CD4-positive, alpha-beta memory T cell (primary cell): ENCODE data around the gene HNRNPH3. TPM values are rescaled to one million over a fixed set of nuclear protein-coding genes. Genes with fewer than 3 reads are reported as not detected.
"Not testable (repeated sequence)": the region's sequence is repeated elsewhere in the genome, so short reads cannot be mapped to it uniquely, and the experiment has no call there.

Experiments used
- CTCF ChIA-PET: fragments of 350-600 bp; sonication (Branson Sonifier 250); formaldehyde crosslinking; loops from one replicate; lab custom pipeline; 2021; ENCODE audit warnings: inconsistent platforms; ENCODE audit not compliant: partially characterized antibody; lab: Charles Lee
- POLR2A ChIA-PET: fragments of 350-600 bp; sonication (Branson Sonifier 250); formaldehyde crosslinking; loops from one replicate; lab custom pipeline; 2021; ENCODE audit not compliant: partially characterized antibody; lab: Charles Lee
- DNase-seq, 5 donors: peaks; one replicate each; pipeline versions ENCODE4 v3.0.0 to v3.0.0-alpha.2; 2020 to 2022; ENCODE audit warnings: mixed read lengths in 1 of 5
- H3K27ac ChIP-seq: one replicate; pipeline ENCODE4 v1.7.0; 2013; ENCODE audit warnings: low read depth, low read length
- H3K27me3 ChIP-seq: 2 replicates; pipeline ENCODE4 v1.7.0; 2013; ENCODE audit warnings: mild to moderate bottlenecking, low read length, moderate library complexity; ENCODE audit not compliant: insufficient read depth
- H3K36me3 ChIP-seq: 2 replicates; pipeline ENCODE4 v1.7.0; 2013; ENCODE audit warnings: mild to moderate bottlenecking, low read length, moderate library complexity; ENCODE audit not compliant: insufficient read depth
- H3K4me1 ChIP-seq: 2 replicates; pipeline ENCODE4 v1.7.0; 2013; ENCODE audit warnings: mild to moderate bottlenecking, low read length, moderate library complexity; ENCODE audit not compliant: insufficient read depth
- H3K4me3 ChIP-seq, 2 donors: one replicate each; pipeline ENCODE4 v1.7.0; 2013; ENCODE audit warnings: low read length in 2 of 2, mild to moderate bottlenecking in 1 of 2
- H3K9me3 ChIP-seq, 2 donors: one replicate each; pipeline ENCODE4 v1.7.0; 2013; ENCODE audit warnings: low read length in 2 of 2, control low read depth in 1 of 2; ENCODE audit not compliant: control insufficient read depth in 1 of 2
- H3K27ac Mint-ChIP-seq, 7 donors: one replicate each; pipeline ENCODE4 v1.8.0; 2020 to 2021; ENCODE audit warnings: mixed read lengths in 7 of 7, mild to moderate bottlenecking in 6 of 7, inconsistent platforms in 3 of 7, moderate library complexity in 3 of 7
- H3K27me3 Mint-ChIP-seq, 2 donors: one replicate each; pipeline ENCODE4 v1.8.0; 2020 to 2021; ENCODE audit warnings: mixed read lengths in 2 of 2
- H3K36me3 Mint-ChIP-seq, 2 donors: one replicate each; pipeline ENCODE4 v1.8.0; 2020 to 2021; ENCODE audit warnings: mixed read lengths in 2 of 2, inconsistent platforms in 1 of 2, mild to moderate bottlenecking in 1 of 2
- H3K4me1 Mint-ChIP-seq, 4 donors: one replicate each; pipeline ENCODE4 v1.8.0; 2020 to 2021; ENCODE audit warnings: mixed read lengths in 4 of 4, mild to moderate bottlenecking in 1 of 4
- H3K4me3 Mint-ChIP-seq, 8 donors: one replicate each; pipeline ENCODE4 v1.8.0; 2020 to 2021; ENCODE audit warnings: mixed read lengths in 8 of 8, mild to moderate bottlenecking in 7 of 8, moderate library complexity in 6 of 8, inconsistent platforms in 3 of 8
- H3K9me3 Mint-ChIP-seq, 8 donors: one replicate each; pipeline ENCODE4 v1.8.0; 2020 to 2021; ENCODE audit warnings: mixed read lengths in 8 of 8, mild to moderate bottlenecking in 5 of 8, inconsistent platforms in 3 of 8, moderate library complexity in 1 of 8
- intact Hi-C: fragments of 100-400 bp; cut with micrococcal nuclease; formaldehyde crosslinking; loops from one replicate; pipeline ENCODE4 v1.15.1; 2023
- polyA plus RNA-seq, 2 donors: library from polyadenylated mRNA; unstranded; fragments of 300-500 nt; fragmentation: Illumina TruSeq; gene quantifications; one replicate each; pipeline ENCODE4 v1.2.3, GENCODE V29; 2021
- total RNA-seq, 2 experiments: library from RNA; stranded (reverse); gene quantifications; one replicate each; pipeline ENCODE4 v1.2.3, GENCODE V29; 2021

HNRNPH3 gene
- total and polyA plus RNA-seq, 4 experiments from 2014 or later: 121 to 176 (median 153) TPM

DNA sequence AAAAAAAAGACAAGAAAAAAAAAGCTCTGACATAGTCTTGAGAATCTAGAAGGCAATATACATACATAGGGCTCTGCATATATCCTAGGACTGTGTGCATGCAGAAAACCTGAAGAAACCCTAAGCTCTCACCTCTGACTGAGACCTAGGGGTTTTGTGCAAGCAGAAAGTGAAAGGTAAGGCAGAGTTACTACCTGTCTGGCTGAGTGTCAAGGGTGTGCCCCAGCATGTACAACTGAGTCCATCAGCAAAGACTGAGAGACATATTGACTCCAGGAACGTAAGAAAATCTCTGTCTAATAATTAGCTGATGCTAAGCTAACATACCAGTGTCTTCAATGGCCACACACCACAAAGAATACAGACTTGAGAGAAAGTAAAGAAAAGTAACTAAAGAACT is 16.3 kb upstream of the HNRNPH3 start:
- intact Hi-C loops: no loop called here
- Mint-ChIP-seq H3K27me3 (no peaks in the 10 kb centered on the region), H3K27ac (no peak overlapping the region), H3K36me3 (peaks cover 0 to 4% of the 10 kb centered on the region in 2 donors), H3K4me1 (peaks cover 4 to 7% (median 5%) of the 10 kb centered on the region in 4 donors), H3K9me3 (peaks cover 0 to 24% (median 19%) of the 10 kb centered on the region in 8 donors), H3K4me3 (no peak overlapping the region)
- peaks cover 0 to 9% of the 10 kb centered on the region in 2 donors for H3K9me3 ChIP-seq
- H3K4me1 ChIP-seq: peaks cover 7% of the 10 kb centered on the region
- H3K36me3 ChIP-seq: no peaks in the 10 kb centered on the region
- no peak for DNase-seq
- no peaks in the 10 kb centered on the region for H3K27me3 ChIP-seq
- no peak overlapping the region for H3K27ac ChIP-seq
- no peak overlapping the region for H3K4me3 ChIP-seq
- CTCF ChIA-PET: interaction anchor here (0.9 to 2.5 kb wide), 3 partner anchors 9 to 33 kb away, joined by 3 to 9 read pairs (median 8); no protein-coding TSS in a partner anchor
- POLR2A ChIA-PET: interaction anchor here (2.0 kb wide), 1 partner anchor 17 kb away, joined by 9 read pairs; the partner anchor contains the start of genes HNRNPH3 and PBLD

DNA sequence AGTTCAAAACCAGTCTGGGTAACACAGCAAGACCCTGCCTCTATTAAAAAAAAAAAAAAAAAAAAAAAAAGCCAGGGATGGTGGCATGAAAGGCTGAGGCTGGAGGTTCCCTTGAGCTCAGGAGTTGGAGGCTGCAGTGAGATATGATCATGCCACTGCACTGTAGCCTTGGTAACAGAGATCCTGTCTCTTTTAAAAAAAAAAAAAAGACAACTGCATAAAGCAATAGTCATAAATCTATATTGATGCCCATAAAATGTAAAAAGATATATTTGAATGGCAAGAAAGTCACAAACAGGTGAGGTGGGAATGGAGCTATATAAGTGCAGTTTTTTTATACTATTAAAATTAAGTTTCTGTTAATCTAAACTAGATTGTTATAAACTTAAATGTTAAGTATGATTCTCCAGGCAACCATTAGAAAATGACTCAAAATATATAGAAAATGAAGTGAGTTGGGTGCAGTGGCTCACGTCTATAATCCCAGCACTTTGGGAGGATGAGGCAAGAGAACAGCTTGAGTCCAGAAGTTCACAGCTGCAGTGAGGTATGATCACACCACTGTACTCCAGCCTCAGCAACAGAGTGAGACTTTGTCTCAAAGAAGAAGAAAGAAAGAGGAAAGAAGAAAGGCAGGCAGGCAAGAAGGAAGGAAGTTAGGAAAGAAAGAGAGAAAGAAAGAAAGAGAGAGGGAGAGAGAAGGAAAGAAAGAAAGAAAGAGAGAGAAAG is 13.4 kb upstream of the HNRNPH3 start:
- no peak overlapping the region for H3K4me3 ChIP-seq
- no peak overlapping the region for H3K27ac ChIP-seq
- Mint-ChIP-seq H3K9me3 (peaks cover 0 to 24% (median 19%) of the 10 kb centered on the region in 8 donors), H3K4me3 (no peak overlapping the region), H3K4me1 (peaks cover 4 to 7% (median 5%) of the 10 kb centered on the region in 4 donors), H3K27me3 (no peaks in the 10 kb centered on the region), H3K27ac (no peak overlapping the region), H3K36me3 (peaks cover 0 to 4% of the 10 kb centered on the region in 2 donors)
- intact Hi-C loops: no loop called here
- H3K36me3 ChIP-seq: no peaks in the 10 kb centered on the region
- ChIA-PET POLR2A (no interaction called here), CTCF (no interaction called here)
- H3K4me1 ChIP-seq: peaks cover 7% of the 10 kb centered on the region
- H3K27me3 ChIP-seq: no peaks in the 10 kb centered on the region
- no peak for DNase-seq
- H3K9me3 ChIP-seq: peaks cover 0 to 9% of the 10 kb centered on the region in 2 donors

GRCh38 chr10:68324396-68324795 is 7.5 kb upstream of the HNRNPH3 start:
- H3K4me1 Mint-ChIP-seq, H3K36me3 Mint-ChIP-seq, H3K27ac Mint-ChIP-seq, H3K27ac ChIP-seq, H3K4me3 Mint-ChIP-seq, H3K9me3 ChIP-seq, H3K4me3 ChIP-seq, H3K4me1 ChIP-seq, DNase-seq, intact Hi-C loops, POLR2A ChIA-PET, H3K27me3 Mint-ChIP-seq, H3K9me3 Mint-ChIP-seq, H3K36me3 ChIP-seq, CTCF ChIA-PET, H3K27me3 ChIP-seq: not testable (repeated sequence)

DNA sequence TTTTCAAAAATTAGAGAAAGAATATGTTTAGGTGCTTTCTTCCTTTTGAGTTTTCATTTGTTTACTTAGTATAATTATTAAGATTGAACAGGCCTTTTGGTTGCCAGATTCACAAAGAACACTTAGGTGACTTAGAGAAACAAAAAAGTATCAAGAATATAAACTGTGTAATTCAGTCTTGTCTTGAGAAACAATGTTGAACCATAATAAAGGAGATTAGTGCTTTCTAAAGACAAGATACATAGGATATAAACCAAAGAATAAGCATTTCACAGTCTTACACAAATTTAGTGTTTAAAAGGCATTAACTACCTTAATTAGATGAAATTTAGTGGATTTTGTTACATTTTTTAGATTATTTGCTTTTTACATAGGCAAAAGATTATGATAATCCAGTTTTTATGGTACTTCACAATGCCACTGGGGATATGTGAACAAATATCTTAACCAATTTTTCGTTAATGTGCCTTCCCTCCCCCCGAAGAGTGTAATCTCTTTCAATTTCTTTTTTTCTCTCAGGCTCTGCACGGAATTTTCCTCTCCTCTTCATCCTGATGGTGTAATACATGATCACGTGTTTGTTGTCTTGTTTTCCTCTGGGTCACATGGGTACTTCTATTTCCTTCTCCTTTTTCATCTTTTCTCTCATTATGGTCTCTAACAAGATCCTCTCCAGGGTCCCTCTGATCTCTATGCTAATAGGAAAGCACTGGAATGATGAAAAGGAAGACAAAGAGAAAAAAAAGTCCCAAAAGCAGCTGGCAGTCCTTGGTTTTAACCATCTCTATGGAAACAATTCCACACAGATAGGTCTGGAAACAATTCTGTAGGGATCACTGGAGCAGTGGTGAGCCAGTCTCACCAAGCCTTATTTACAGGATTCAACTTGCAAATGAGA is 3.7 kb upstream of the HNRNPH3 start:
- CTCF ChIA-PET: interaction anchor here (2.9 kb wide), 1 partner anchor 20 kb away, joined by 8 read pairs; no protein-coding TSS in a partner anchor

GRCh38 chr10:68329506-68329861 is 2.4 kb upstream of the HNRNPH3 start:
- peaks cover 24% of the 10 kb centered on the region for H3K4me1 ChIP-seq
- Mint-ChIP-seq H3K9me3 (peaks cover 0 to 6% (median 0%) of the 10 kb centered on the region in 8 donors), H3K27me3 (no peaks in the 10 kb centered on the region), H3K4me3 (peak overlapping the region in 4 of 8 donors; percentile 7 to 39 (median 15)), H3K27ac (peak overlapping the region in 2 of 7 donors; percentile 39 to 99), H3K36me3 (peaks cover 3 to 21% of the 10 kb centered on the region in 2 donors), H3K4me1 (peaks cover 16 to 49% (median 21%) of the 10 kb centered on the region in 4 donors)
- no peak for DNase-seq
- H3K4me3 ChIP-seq: no peak overlapping the region
- H3K36me3 ChIP-seq: no peaks in the 10 kb centered on the region
- H3K27ac ChIP-seq: no peak overlapping the region
- H3K9me3 ChIP-seq: no peaks in the 10 kb centered on the region
- no peaks in the 10 kb centered on the region for H3K27me3 ChIP-seq
- ChIA-PET CTCF (interaction anchor here (1.2 to 2.9 kb wide), 3 partner anchors 19 to 80 kb away, joined by 3 to 8 read pairs (median 4); no protein-coding TSS in a partner anchor), POLR2A (interaction anchor here (0.9 to 1.6 kb wide), 2 partner anchors 444 to 565 kb away, joined by 3 read pairs; no protein-coding TSS in a partner anchor)
- intact Hi-C loops: no loop called here

More for the DNA sequence above, 3.7 kb upstream of the HNRNPH3 start:
- POLR2A ChIA-PET: no interaction called here
- intact Hi-C loops: no loop called here
- Histone ChIP-seq H3K27ac (no peak overlapping the region), H3K27me3 (no peaks in the 10 kb centered on the region), H3K9me3 (no peaks in the 10 kb centered on the region), H3K4me1 (peaks cover 12% of the 10 kb centered on the region), H3K4me3 (no peak overlapping the region), H3K36me3 (no peaks in the 10 kb centered on the region)
- DNase-seq: no peak
- Mint-ChIP-seq H3K27me3 (no peaks in the 10 kb centered on the region), H3K27ac (peak overlapping the region in 3 of 7 donors; percentile 10 to 36 (median 17)), H3K36me3 (peaks cover 3 to 18% of the 10 kb centered on the region in 2 donors), H3K4me1 (peaks cover 10 to 35% (median 19%) of the 10 kb centered on the region in 4 donors), H3K4me3 (peak overlapping the region in 2 of 8 donors; percentile 14 to 49), H3K9me3 (peaks cover 0 to 6% (median 0%) of the 10 kb centered on the region in 8 donors)

GRCh38 chr10:68330852-68331454 is 911 bp upstream of the HNRNPH3 start:
- Mint-ChIP-seq H3K4me3 (peak overlapping the region; percentile 99 to 100 (median 100)), H3K27me3 (no peaks in the 10 kb centered on the region), H3K36me3 (peaks cover 3 to 29% of the 10 kb centered on the region in 2 donors), H3K9me3 (peaks cover 0 to 6% (median 0%) of the 10 kb centered on the region in 8 donors), H3K27ac (peak overlapping the region; percentile 99 to 100 (median 100)), H3K4me1 (peaks cover 24 to 63% (median 34%) of the 10 kb centered on the region in 4 donors)
- peak overlapping the region; percentile 87 to 95 for H3K4me3 ChIP-seq
- CTCF ChIA-PET: interaction anchor here (2.9 to 4.8 kb wide), 2 partner anchors 17 kb away, joined by 8 to 39 read pairs; no protein-coding TSS in a partner anchor
- no peaks in the 10 kb centered on the region for H3K9me3 ChIP-seq
- intact Hi-C loops: loop anchor here (1.0 to 5.0 kb wide), 7 partner anchors 76 to 756 kb away; partner anchors contain the start of genes CCAR1, DDX50, HERC4 and RUFY2
- peak in 1 of 5 donors; percentile 39 for DNase-seq
- peak overlapping the region; percentile 96 for H3K27ac ChIP-seq
- POLR2A ChIA-PET: interaction anchor here (0.7 to 4.1 kb wide), 17 partner anchors 10 to 757 kb away, joined by 3 to 62 read pairs (median 9); partner anchors contain the start of genes CCAR1, DNA2, RUFY2 and SIRT1
- no peaks in the 10 kb centered on the region for H3K27me3 ChIP-seq
- peaks cover 39% of the 10 kb centered on the region for H3K4me1 ChIP-seq
- no peaks in the 10 kb centered on the region for H3K36me3 ChIP-seq
